ENCODE data around the gene NECTIN1. TPM values are rescaled to one million over a fixed set of nuclear protein-coding genes. Genes with fewer than 3 reads are reported as not detected.

NECTIN1 gene, protein sequence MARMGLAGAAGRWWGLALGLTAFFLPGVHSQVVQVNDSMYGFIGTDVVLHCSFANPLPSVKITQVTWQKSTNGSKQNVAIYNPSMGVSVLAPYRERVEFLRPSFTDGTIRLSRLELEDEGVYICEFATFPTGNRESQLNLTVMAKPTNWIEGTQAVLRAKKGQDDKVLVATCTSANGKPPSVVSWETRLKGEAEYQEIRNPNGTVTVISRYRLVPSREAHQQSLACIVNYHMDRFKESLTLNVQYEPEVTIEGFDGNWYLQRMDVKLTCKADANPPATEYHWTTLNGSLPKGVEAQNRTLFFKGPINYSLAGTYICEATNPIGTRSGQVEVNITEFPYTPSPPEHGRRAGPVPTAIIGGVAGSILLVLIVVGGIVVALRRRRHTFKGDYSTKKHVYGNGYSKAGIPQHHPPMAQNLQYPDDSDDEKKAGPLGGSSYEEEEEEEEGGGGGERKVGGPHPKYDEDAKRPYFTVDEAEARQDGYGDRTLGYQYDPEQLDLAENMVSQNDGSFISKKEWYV
- total RNA-seq, result 9.2 and 13.9 TPM in 2 replicates

DNA sequence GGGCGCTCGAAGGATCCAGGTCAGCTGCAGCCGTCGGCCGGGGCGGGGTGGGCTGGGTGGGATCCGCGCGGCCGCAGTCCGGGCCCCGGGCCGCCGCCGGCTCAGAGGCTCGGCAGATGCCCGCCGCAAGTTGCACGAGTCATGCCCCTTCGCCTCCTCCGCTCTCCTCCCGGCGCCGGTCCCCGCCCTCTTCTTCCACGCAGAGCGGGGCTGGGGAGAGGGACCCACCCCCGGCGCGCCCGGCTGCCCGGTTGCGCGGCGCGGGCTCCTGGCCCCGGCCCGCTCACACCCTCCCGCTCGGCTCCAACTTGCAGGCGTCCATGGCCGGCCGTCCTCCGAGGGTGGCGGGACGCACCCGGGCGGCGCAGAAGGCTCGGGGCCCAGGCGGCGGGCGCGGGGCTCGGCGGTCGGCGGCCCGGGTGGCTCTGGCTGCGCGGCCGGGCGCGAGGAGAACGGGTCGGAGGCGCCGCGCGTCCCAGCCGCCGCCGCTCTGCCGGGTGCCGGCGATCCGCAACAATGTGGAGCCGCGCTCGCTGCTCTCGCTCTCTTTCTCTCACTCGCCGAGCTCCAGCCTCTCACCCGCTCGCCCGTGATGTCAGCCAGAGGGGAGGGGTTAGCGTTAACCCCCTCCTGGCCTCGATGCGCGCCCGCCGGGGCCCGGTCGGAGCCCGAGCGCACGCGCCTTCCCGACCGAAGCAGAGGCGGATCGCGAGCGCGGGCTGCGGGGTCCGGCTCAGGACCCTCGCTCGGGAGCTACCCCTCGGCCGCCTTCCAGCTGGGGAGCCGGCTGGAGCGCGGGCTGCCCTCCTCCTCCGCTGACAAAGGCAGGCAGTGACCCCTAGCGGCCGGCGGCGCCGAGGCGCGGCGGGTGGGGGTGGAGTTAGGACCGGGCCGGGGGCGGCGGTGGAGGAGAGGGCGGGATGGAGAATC, at the start of gene NECTIN1:
NECTIN1 (minus strand) TSS at position 550 of the 930 bp plus-strand sequence. CDS start 647 bp downstream, outside the sequence.

